HG03558 (cell line): ENCODE data around the gene SPATA31C1.
"Not testable (repeated sequence)": the region's sequence is repeated elsewhere in the genome, so short reads cannot be mapped to it uniquely, and the experiment has no call there.

Experiments used
- ATAC-seq: cut with Tn5 transposase; IDR thresholded peaks from one replicate; pipeline ENCODE4 v1.9.1; 2021; ENCODE audit warnings: moderate number of reproducible peaks; ENCODE audit not compliant: unreplicated experiment; ENCODE audit errors: extremely low read depth

SPATA31C1 gene

DNA sequence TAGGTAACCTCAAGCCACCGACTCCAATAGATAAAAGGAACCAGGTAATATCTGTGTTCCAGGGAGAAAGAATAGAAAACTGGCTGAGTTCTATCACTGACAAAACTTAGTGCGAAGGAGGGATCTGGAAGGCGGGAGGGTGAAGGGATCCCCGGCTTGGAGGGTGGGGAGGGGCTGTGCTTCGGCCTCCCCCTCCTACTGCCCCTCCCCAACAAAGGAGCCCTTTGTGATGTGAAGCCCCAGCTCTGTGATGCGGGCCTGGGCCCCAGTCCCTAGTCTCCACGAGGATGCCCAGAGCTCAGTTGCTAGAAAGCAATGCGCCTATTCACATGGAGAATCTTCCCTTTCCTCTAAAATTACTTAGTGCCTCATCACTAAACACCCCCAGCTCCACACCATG is at the start of gene SPATA31C1:
SPATA31C1 (plus strand) TSS at position 301 of the 400 bp plus-strand sequence.
- ATAC-seq = not testable (repeated sequence)

DNA sequence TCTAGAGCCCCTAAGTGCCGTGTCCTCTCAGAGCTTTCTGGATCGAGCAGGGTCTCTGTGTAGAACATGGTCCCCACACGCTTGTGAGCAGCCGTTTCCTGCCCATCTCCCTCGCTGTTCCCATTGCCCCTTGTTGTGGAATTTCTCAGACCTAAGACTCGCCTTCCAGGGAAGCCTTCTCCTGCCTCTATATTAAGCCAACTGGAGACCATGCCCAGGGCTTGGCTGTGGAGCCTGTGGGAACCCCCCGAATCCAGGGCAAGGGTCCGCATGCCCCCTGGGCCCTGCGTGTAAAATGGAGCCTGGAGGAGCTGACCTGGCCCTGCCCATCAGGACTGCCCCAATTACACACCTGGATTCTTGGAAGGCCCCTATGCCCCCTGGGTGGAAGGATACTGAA is 49.6 kb upstream of the SPATA31C1 start:
- ATAC-seq = no peak

DNA sequence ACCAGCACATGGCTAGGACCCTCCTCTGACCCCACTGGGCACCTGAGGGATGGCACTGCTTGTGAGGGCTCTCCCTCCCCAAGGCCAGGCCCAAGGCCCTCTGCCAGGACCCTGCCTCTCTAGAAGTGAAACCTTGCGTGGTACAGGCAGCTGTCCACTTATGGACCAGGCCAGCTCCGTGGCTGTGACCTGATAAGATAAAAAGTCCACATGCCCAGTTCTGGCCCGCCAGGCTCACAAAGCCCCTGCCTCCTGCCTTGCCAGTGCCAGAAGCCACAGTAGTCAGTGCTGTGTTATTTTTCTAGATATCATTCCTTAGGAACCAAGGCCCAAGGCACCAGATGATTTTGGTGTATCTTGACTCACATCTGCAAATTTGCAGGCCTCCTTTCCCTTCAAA is 49.1 kb upstream of the SPATA31C1 start:
- ATAC-seq = no peak

GRCh38 chr9:87869082-87869481 is 48.7 kb upstream of the SPATA31C1 start:
- ATAC-seq = no peak

DNA sequence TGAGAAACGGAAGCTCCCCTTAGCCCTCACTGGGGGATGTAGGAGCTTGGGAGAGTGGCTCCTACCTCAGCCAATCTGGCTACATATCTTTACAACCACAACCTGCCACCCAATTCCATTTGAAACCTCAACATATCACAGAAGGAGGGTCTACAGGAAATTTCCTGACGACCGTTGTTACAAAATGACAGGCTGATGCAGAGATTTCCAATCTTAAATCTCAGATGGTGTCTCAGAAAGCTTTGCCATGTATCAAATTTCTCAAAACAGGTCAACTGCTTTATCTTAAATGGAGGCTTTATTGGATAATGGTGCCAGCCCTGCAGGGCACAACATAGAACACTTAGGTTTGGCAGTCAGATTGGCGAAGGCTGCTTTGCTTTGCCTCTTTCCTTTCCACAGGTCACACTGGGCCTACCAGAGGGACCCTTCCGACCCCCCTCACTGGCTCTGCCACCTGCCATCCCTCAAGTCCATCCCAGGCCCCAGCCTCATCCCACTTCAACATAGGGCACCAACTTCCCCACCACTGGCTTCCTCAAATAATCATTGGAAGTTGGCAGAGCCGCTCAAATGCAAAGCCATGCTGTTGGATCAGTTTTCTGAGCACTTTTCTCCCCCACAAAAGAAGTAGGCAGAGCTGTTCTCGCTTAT is 46.2 kb upstream of the SPATA31C1 start:
- no peak for ATAC-seq

GRCh38 chr9:87872079-87872624 is 45.6 kb upstream of the SPATA31C1 start:
- no peak for ATAC-seq

GRCh38 chr9:87873607-87874303 is 44.0 kb upstream of the SPATA31C1 start:
- no peak for ATAC-seq

DNA sequence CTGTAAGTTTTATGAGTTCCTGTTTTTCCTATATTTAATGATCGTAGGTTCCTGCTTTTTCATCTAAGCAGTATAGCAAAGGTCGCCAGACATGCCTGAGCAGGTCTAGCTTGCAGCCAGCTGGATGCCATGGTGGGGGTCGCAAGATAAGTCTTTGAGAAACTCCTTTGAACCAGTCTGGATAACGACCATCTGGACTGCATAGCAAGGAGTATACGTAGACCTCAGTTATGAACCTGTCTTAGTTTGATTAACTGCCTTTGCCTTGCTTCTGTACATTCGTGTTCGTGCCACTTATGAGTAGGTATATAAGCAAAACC is 43.5 kb upstream of the SPATA31C1 start:
- no peak for ATAC-seq

GRCh38 chr9:87875060-87875459 is 42.7 kb upstream of the SPATA31C1 start:
- ATAC-seq = no peak

- no peak for ATAC-seq
Observed at GRCh38 chr9:87875831-87876545, 41.8 kb upstream of the SPATA31C1 start.

DNA sequence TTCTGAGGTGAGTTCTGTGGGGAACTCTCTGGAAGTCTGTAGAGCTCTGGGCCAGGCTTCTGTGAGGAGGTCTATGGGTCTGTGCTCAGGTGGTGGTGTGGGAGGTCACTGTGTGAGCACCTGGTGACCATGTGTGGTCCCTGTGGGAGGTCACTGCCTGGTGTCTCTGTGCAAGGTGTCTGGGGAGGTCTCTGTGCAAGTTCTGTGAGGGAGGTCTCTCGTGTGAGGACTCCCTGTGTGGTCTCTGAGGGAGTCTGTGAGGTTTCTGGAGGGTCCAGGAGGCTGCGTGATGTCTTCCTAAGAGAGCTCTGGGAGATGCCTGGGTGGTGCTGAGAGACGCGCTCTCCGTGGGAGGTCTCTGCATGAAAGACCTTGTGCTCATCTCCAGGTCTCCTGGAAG is 41.1 kb upstream of the SPATA31C1 start:
- ATAC-seq = no peak

DNA sequence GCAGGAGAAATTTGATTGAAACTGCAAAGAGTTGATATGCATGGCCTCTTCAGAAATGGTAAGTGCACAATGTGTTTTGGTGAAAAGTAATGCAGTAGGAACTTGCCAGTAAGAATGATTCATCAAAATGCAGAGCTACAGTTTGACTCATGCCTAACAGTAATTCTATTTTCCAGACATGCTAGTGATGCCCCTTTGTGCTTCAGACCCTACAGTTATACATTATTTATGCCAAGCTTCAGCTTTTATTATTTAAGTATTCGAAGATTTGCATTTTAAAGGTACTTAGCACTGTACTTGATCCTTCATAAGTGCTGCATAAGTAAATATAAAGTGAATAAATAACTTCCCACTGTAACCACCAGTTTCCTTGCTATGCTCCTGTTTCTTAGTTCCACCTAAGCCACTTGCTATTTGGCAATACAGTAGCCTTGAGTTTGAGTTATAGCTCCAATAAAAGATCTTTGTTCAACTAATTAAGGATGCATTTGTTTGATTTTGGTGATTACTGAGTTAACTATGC is 38.7 kb upstream of the SPATA31C1 start:
- no peak for ATAC-seq

DNA sequence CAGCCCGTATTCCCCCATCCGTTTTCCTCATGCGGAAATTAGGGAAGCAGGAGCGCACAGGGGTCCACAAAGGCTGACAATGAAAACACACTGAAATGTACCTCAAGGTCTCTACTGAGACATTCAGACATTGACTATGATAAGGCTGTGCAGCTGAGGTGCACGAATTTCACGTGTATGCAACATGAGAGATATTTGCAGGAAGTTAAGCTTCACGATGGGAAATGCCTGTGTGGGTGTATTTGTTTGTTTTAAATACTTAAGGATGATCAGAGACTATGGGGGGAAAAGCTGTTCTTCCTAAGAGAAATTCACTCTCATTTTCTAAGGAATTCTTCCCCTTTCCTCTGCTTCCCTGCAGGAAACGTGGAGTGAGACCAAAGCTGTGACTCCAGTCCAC is 37.6 kb upstream of the SPATA31C1 start:
- no peak for ATAC-seq

DNA sequence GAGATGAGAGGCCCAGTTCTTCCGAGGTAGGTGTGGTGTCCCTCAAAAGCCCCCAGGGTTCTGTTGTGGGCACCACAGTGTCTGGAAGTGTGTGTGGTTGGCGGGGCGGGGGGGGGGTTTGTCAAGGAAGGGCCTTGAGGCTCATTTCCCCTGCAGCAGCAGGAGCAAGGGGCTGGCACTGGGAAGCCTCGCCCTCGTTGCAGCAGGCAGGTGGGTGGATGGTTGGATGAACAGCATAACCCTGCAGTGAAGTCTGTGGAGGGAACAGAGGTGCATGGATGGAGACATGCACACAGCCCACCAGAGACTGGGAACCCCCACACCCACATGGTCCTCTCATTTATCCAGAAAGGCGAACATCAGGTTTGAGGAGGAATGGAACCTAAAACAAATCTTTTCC is 37.1 kb upstream of the SPATA31C1 start:
- ATAC-seq = no peak

DNA sequence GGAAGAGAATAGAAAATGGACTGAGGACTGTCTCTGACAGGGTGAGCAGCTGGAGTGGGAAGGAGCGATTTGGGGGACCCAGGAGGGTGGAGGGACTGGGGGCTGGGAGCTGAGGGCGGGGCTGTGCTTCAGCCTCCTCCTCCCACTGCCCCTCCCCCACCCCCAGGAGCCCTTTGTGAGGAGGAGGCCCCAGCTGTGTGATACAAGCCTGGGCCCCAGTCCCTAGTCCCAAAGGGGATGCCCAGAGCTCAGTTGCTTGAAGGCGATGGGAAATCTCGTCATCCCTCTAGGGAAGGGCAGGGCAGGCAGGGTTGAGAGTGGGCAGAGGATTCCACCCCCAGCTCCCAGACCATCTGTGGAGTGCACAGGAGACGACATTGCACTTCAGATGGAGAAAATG is 35.1 kb upstream of the SPATA31C1 start, which contains the start of gene SPATA31E1:
SPATA31E1 (plus strand) TSS at position 251 of the 400 bp plus-strand sequence; CDS start at position 266, 15 bp downstream.
- ATAC-seq = no peak

DNA sequence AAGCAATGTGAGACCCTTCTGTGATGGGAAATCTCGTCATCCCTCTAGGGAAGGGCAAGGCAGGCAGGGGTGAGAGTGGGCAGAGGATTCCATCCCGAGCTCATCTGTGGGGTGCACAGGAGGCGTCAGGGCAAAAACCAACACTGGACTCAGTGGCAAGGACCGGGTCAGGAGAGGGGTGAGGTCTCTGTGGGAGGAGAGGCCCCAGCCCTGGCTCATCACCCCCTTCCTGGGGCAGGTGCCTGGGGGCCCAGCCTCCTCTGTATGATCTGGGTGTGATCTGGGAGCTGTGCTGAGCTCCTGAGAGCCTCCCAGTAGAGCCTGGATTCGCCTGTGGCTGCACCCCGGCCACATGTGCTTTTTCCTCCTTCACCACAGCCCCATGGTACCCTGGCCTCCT is 34.5 kb upstream of the SPATA31C1 start:
- no peak for ATAC-seq

- ATAC-seq = no peak
Observed at GRCh38 chr9:87883990-87884389, 33.8 kb upstream of the SPATA31C1 start.

- no peak for ATAC-seq
Observed at GRCh38 chr9:87884578-87885459, 32.9 kb upstream of the SPATA31C1 start.

DNA sequence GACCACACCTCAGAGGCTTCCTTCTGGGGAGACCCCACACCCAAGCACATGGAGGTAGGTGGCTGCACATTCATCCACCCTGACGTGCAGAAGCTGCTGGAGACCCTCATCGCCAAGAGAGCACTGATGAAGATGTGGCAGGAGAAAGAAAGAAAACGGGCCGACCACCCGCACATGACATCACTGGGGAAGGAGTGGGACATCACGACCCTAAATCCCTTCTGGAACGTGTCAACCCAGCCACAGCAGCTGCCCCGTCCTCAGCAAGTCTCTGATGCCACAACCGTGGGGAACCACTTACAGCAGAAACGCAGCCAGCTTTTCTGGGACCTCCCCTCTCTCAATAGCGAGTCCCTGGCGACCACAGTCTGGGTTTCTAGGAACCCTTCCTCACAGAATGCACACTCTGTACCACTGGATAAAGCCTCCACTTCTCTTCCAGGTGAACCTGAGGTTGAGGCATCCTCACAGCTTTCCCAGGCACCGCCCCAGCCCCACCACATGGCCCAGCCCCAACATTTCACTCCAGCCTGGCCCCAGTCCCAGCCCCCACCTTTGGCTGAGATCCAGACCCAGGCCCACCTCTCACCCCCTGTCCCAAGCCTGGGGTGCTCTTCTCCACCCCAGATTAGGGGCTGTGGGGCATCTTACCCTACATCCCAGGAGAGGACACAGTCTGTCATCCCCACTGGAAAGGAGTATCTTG is 32.1 kb upstream of the SPATA31C1 start:
- no peak for ATAC-seq
